Measurements from ENCODE around the gene MTMR1. TPM values are rescaled to one million over a fixed set of nuclear protein-coding genes. Genes with fewer than 3 reads are reported as not detected.

MTMR1 gene
- 33.7 and 89.5 TPM in 2 replicates for total RNA-seq (2011; cell fraction: chromatin; rRNA removed; ENCODE audit: low replicate concordance)
- 12.2 and 16.1 TPM in 2 replicates for total RNA-seq (2011; cell fraction: nucleolus; rRNA removed)
- 27.9 and 35.1 TPM in 2 replicates for total RNA-seq (2011; cell fraction: nucleoplasm; rRNA removed)
- 14.1 and 16.7 TPM in 2 replicates for total RNA-seq (2014; rRNA removed)
- total RNA-seq (2014; rRNA removed; fragmentation: Illumina TruSeq; extraction: Trizol) = 18.1 and 25.2 TPM in 2 replicates
- 22.5 and 25.7 TPM in 2 replicates for total RNA-seq (2015; rRNA removed; fragmentation: Illumina TruSeq; extraction: Trizol)
- total RNA-seq (2021) = 24.2 and 24.9 TPM in 2 replicates
- 19.5 and 35.4 TPM in 2 replicates for polyA plus RNA-seq (2011; rRNA removed)
- polyA plus RNA-seq (2011; cell fraction: cytosol; rRNA removed) = 16.8 and 22.8 TPM in 2 replicates
- 37.4 and 57.2 TPM in 2 replicates for polyA plus RNA-seq (2011; cell fraction: nucleus; rRNA removed)
- 16.1 and 17.9 TPM in 2 replicates for polyA plus RNA-seq (2012)
- 22.6 and 25.8 TPM in 2 replicates for polyA plus RNA-seq (2014; fragmentation: Illumina TruSeq; extraction: Trizol)
- 1 to 10 TPM in 1 of 2 experiments, under 1 TPM in 1; 0.96 to 1.0 TPM for polyA plus RNA-seq (2014; fragmentation: Nextera tagmentation; extraction: Ambion mirVana)
- 22.4 and 22.7 TPM in 2 replicates for polyA plus RNA-seq (2014; rRNA removed)
- polyA minus RNA-seq (2011; rRNA and poly(A)+ RNA removed) = 38.0 and 48.5 TPM in 2 replicates
- polyA minus RNA-seq (2011; cell fraction: cytosol; rRNA and poly(A)+ RNA removed) = 14.4 and 18.8 TPM in 2 replicates
- 15.1 and 17.4 TPM in 2 replicates for polyA minus RNA-seq (2011; cell fraction: nucleus; rRNA and poly(A)+ RNA removed)
- percentile 72 among the genes with signal in this experiment for Bru-seq, nascent RNA
- BruChase-seq, experiment 1, labeled RNA remaining after a 2-hour chase = percentile 78 among the genes with signal in this experiment
- BruChase-seq, experiment 2, labeled RNA remaining after a 6-hour chase = percentile 75 among the genes with signal in this experiment
- long read RNA-seq, experiment 1, full-length matches to known transcripts = 5 of 63 reads
- long read RNA-seq, experiment 1, partial matches to known transcripts = 15 of 63 reads
- long read RNA-seq, experiment 1, other reads (novel, unspliced or antisense) = 43 of 63 reads
- long read RNA-seq, experiment 2, partial matches to known transcripts = 2 of 20 reads
- long read RNA-seq, experiment 2, other reads (novel, unspliced or antisense) = 17 of 20 reads
- long read RNA-seq, experiment 3, partial matches to known transcripts = 0 of 1 reads
- long read RNA-seq, experiment 3, other reads (novel, unspliced or antisense) = 1 of 1 reads

DNA sequence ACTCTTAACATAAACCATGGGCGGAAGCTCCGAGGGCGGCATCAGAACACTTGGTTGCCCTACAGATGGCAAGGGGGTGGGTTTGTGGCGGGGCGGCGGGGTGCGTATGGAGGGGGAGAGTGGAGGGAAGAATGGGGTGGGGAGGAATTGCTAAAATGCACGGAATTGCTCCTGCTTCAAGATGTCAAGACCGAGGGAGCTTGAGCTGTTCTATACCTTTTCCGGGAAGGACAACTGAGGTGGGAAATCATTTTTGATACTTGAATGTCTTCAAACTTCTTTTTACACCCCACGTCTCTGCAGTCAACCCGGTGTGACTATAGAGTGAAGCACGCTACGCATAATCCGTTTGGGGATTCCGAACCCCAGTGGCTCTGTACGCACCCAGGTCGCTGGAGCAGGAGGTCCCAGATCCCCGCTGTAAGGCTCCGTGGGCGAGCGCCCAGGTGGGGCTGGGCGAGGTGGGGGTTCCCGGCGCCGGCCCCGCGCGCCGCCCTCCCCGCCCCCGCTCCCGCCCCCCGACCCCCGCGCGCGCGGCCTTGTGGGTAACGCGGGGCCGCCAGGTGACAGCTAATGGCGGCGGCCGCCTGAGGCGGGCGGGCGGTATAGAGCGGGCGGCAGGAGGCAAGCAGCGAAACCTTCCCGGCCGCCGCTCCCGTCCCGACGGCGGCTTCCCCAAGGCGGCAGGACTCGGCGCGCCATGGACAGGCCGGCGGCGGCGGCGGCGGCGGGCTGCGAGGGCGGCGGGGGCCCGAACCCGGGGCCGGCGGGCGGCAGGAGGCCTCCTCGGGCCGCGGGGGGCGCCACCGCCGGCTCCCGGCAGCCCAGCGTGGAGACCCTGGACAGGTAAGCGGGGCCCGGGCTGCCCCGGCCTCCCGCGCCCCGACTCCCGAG is at the start of gene MTMR1:
TSS of gene MTMR1 (plus strand) at position 566 of the 894 bp plus-strand sequence. CDS start at position 701, 135 bp downstream.
- Histone ChIP-seq H3K36me3 (ENCODE audit: control insufficient read depth, insufficient read depth, low read length) (peaks cover 9% of the 10 kb centered on the region), H2AFZ (ENCODE audit: low read depth, low read length) (peak within 1 kb of the TSS; percentile 83), H3K27me3 (ENCODE audit: control insufficient read depth in 2 of 2, insufficient read depth in 2 of 2, low read length in 2 of 2) (no peaks in the 10 kb centered on the region), H4K20me1 (replicated peaks; ENCODE audit: control insufficient read depth, insufficient read depth, low read length) (peaks cover 4% of the 10 kb centered on the region; the same call in 1 of the 2 replicates), H3K9me3 (replicated peaks; ENCODE audit: control insufficient read depth, insufficient read depth, low read depth, low read length) (no peaks in the 10 kb centered on the region; the same call in 1 of the 2 replicates), H3K9me1 (ENCODE audit: control insufficient read depth, insufficient read depth, low read length) (no peaks in the 10 kb centered on the region), H3K4me3 (peak within 1 kb of the TSS; percentile 50), H3K79me2 (ENCODE audit: control insufficient read depth, insufficient read depth, low read length) (peaks cover 44% of the 10 kb centered on the region), H3K9ac (ENCODE audit: insufficient read depth in 1 of 2, low read depth in 2 of 2, low read length in 2 of 2) (peak within 1 kb of the TSS; percentile 57 to 92), H3K27ac (ENCODE audit: extremely low read depth, low read depth, low read length) (peak within 1 kb of the TSS; percentile 61), H3K4me1 (replicated peaks in 1 of 2; ENCODE audit: control insufficient read depth in 2 of 2, insufficient read depth in 2 of 2, low read length in 2 of 2) (peaks cover 11 to 17% of the 10 kb centered on the region in 2 experiments; a peak in 4 of 5 replicates), H3K4me2 (ENCODE audit: insufficient read depth, low read length) (peak within 1 kb of the TSS; percentile 86)
- intact Hi-C loops (cut with micrococcal nuclease) (loop anchor here (10.0 kb wide), 1 partner anchor 808 kb away; the partner anchor contains the start of gene MAGEA8), in situ Hi-C loops (cut with MboI) (no loop called here)
- BruUV-seq (replicated peaks) = no TSS peak
- POLR2A ChIA-PET = interaction anchor here (0.6 kb wide), 2 partner anchors 10 to 266 kb away, joined by 3 to 4 read pairs; no protein-coding TSS in a partner anchor
- peak; percentile 47 to 79 (median 73) for DNase-seq (ENCODE audit: extremely low read depth in 1 of 4, low spot score in 3 of 4)
- ATAC-seq = peak; percentile 72
- 3% methylated on average over 8 of the region's 92 CpGs for WGBS (ENCODE audit: insufficient coverage, low coverage, missing lambda C conversion rate)
- CTCF ChIA-PET (ENCODE audit: low intra/inter-chr PET ratio) = no interaction called here
- no peak for FAIRE-seq
- TF ChIP-seq YY1 (IDR thresholded peaks at IDR 0.05; ENCODE audit: borderline replicate concordance in 1 of 3, control insufficient read depth in 1 of 3, extremely low read depth in 1 of 3, insufficient read depth in 3 of 3, insufficient read length in 1 of 3, insufficient replicate concordance in 2 of 3, low read depth in 1 of 3, low read length in 2 of 3) = peak; percentile 45 to 92 (median 87)
- TF ChIP-seq ZNF583 (CRISPR knock-in tag; IDR thresholded peaks at IDR 0.05) = no peak
- TF ChIP-seq HNRNPK (IDR thresholded peaks at IDR 0.05; ENCODE audit: low read depth, low read length, poor library complexity, severe bottlenecking) = no peak
- TF ChIP-seq NR2C2 (CRISPR knock-in tag; IDR thresholded peaks at IDR 0.05) = no peak
- TF ChIP-seq NR2C2 (tag; IDR thresholded peaks at IDR 0.05) = peak; percentile 87
- TF ChIP-seq RBBP5 (IDR thresholded peaks at IDR 0.05; ENCODE audit: borderline replicate concordance, insufficient read depth, low read length, poor library complexity, severe bottlenecking) = peak; percentile 29
- peak; percentile 71; the same call in 1 of the 2 replicates for TF ChIP-seq PHF8 (IDR thresholded peaks at IDR 0.05; ENCODE audit: borderline replicate concordance, low read length)
- no peak for TF ChIP-seq CBX2 (IDR thresholded peaks at IDR 0.05; ENCODE audit: insufficient read depth, low read length, poor library complexity, severe bottlenecking)
- no peak for TF ChIP-seq ZNF165 (CRISPR knock-in tag; IDR thresholded peaks at IDR 0.05; ENCODE audit: borderline replicate concordance)
- peak in 1 of 2 experiments; percentile 21; a peak in 1 of 4 replicates for TF ChIP-seq MAZ (CRISPR knock-in tag; conservative IDR thresholded peaks at IDR 0.05 in 1 of 2, IDR thresholded peaks at IDR 0.05 in 1 of 2)
- no peak for TF ChIP-seq MXI1 (IDR thresholded peaks at IDR 0.05; ENCODE audit: low read depth, low read length)
- TF ChIP-seq EGR1 (conservative IDR thresholded peaks at IDR 0.05) = peak; percentile 48; the same call in 1 of the 2 replicates
- TF ChIP-seq RB1 (IDR thresholded peaks at IDR 0.05; ENCODE audit: low read depth) = 0 out of 2 replicates have a peak, but pooled peaks have one; percentile 32
- TF ChIP-seq NCOA6 (IDR thresholded peaks at IDR 0.05) = no peak
- no peak for TF ChIP-seq HDAC1 (IDR thresholded peaks at IDR 0.05)
